WI38 (cell line): ENCODE results near the gene PLD5.
"Not testable (repeated sequence)": the region's sequence is repeated elsewhere in the genome, so short reads cannot be mapped to it uniquely, and the experiment has no call there.

Experiments
- H3K4me3 ChIP-seq: 2 replicates; pipeline ENCODE4 v1.5.1; 2011; ENCODE audit warnings: low read depth, mild to moderate bottlenecking, control low read depth, low read length
- CTCF ChIP-seq: IDR thresholded peaks from 2 replicates; pipeline ENCODE4 v1.5.1; 2012; ENCODE audit warnings: low read depth, mild to moderate bottlenecking, control low read depth, low read length

The PLD5 gene

GRCh38 chr1:242132121-242132817 is 392.2 kb downstream of the PLD5 start:
- TF ChIP-seq CTCF, result no peak
- no peak overlapping the region for H3K4me3 ChIP-seq

GRCh38 chr1:242128951-242129502 is 395.5 kb downstream of the PLD5 start:
- TF ChIP-seq CTCF, result no peak
- H3K4me3 ChIP-seq, result no peak overlapping the region

GRCh38 chr1:242120432-242120831 is 404.1 kb downstream of the PLD5 start:
- TF ChIP-seq CTCF, result no peak

GRCh38 chr1:242100921-242101320 is 423.6 kb downstream of the PLD5 start:
- no peak overlapping the region for H3K4me3 ChIP-seq
- no peak for TF ChIP-seq CTCF

More at GRCh38 chr1:242120432-242120831, 404.1 kb downstream of the PLD5 start:
- no peak overlapping the region for H3K4me3 ChIP-seq

GRCh38 chr1:242097283-242097682 is 427.2 kb downstream of the PLD5 start:
- H3K4me3 ChIP-seq, result not testable (repeated sequence)

GRCh38 chr1:242093116-242093515 is 431.4 kb downstream of the PLD5 start:
- H3K4me3 ChIP-seq, result no peak overlapping the region
- TF ChIP-seq CTCF, result no peak

GRCh38 chr1:242089911-242090310 is 434.6 kb downstream of the PLD5 start:
- no peak for TF ChIP-seq CTCF
- H3K4me3 ChIP-seq, result no peak overlapping the region

- no peak for TF ChIP-seq CTCF
- no peak overlapping the region for H3K4me3 ChIP-seq
Observed at GRCh38 chr1:242088875-242089274, 435.6 kb downstream of the PLD5 start.
